ENCODE data around the gene DDX24.
A peak's percentile ranks its signal among the peaks of the same experiment; 100 is the strongest.

Gene DDX24

GRCh38 chr14:94056579-94057308, 24.3 kb downstream of the DDX24 start:
- TF ChIP-seq CTCF (IDR thresholded peaks at IDR 0.05; ENCODE audit: low read depth, low read length, missing control alignments), result no peak
- DNase-seq (ENCODE audit: low read depth), result peak; percentile 30
- no peak overlapping the region for H3K4me3 ChIP-seq (ENCODE audit: low read depth, low read length)

GRCh38 chr14:94054936-94055335, 26.1 kb downstream of the DDX24 start:
- TF ChIP-seq CTCF (IDR thresholded peaks at IDR 0.05; ENCODE audit: low read depth, low read length, missing control alignments), result no peak
- DNase-seq (ENCODE audit: low read depth), result no peak
- H3K4me3 ChIP-seq (ENCODE audit: low read depth, low read length), result no peak overlapping the region

GRCh38 chr14:94054401-94054800, 26.6 kb downstream of the DDX24 start:
- H3K4me3 ChIP-seq (ENCODE audit: low read depth, low read length), result no peak overlapping the region
- no peak for DNase-seq (ENCODE audit: low read depth)
- TF ChIP-seq CTCF (IDR thresholded peaks at IDR 0.05; ENCODE audit: low read depth, low read length, missing control alignments), result no peak

GRCh38 chr14:94052662-94053061, 28.3 kb downstream of the DDX24 start:
- TF ChIP-seq CTCF (IDR thresholded peaks at IDR 0.05; ENCODE audit: low read depth, low read length, missing control alignments), result no peak
- no peak overlapping the region for H3K4me3 ChIP-seq (ENCODE audit: low read depth, low read length)
- DNase-seq (ENCODE audit: low read depth), result no peak

GRCh38 chr14:94052199-94052598, 28.8 kb downstream of the DDX24 start:
- no peak overlapping the region for H3K4me3 ChIP-seq (ENCODE audit: low read depth, low read length)
- no peak for DNase-seq (ENCODE audit: low read depth)
- no peak for TF ChIP-seq CTCF (IDR thresholded peaks at IDR 0.05; ENCODE audit: low read depth, low read length, missing control alignments)

- H3K4me3 ChIP-seq (ENCODE audit: low read depth, low read length), result no peak overlapping the region
- no peak for DNase-seq (ENCODE audit: low read depth)
- no peak for TF ChIP-seq CTCF (IDR thresholded peaks at IDR 0.05; ENCODE audit: low read depth, low read length, missing control alignments)
These were observed 29.2 kb downstream of the DDX24 start for GRCh38 chr14:94051779-94052178.

- no peak for DNase-seq (ENCODE audit: low read depth)
- TF ChIP-seq CTCF (IDR thresholded peaks at IDR 0.05; ENCODE audit: low read depth, low read length, missing control alignments), result peak; percentile 43
- H3K4me3 ChIP-seq (ENCODE audit: low read depth, low read length), result no peak overlapping the region
These were observed 29.9 kb downstream of the DDX24 start for GRCh38 chr14:94051115-94051514.

All from GM12864 (cell line).